ENCODE measurements around the gene RAB3C.
"Not testable (repeated sequence)": the region's sequence is repeated elsewhere in the genome, so short reads cannot be mapped to it uniquely, and the experiment has no call there.

The RAB3C gene

GRCh38 chr5:58582803-58583491 lies at the start of gene RAB3C:
Gene RAB3C (plus strand): TSS chr5:58583075. CDS start chr5:58583209, 134 bp downstream.
- Mint-ChIP-seq H3K36me3 (no peaks in the 10 kb centered on the region), H3K27ac (no peak within 1 kb of the TSS), H3K27me3 (peaks cover 25 to 28% of the 10 kb centered on the region in 2 donors), H3K4me3 (peak within 1 kb of the TSS; percentile 94 to 95), H3K4me1 (peaks cover 9 to 22% of the 10 kb centered on the region in 2 donors), H3K9me3 (no peaks in the 10 kb centered on the region)
- DNase-seq (peak; percentile 85), ATAC-seq (replicated peaks) (peak; percentile 99 to 100)

- peaks cover 28 to 55% of the 10 kb centered on the region in 2 donors for H3K4me1 Mint-ChIP-seq
- not testable (repeated sequence) for DNase-seq; ATAC-seq (replicated peaks); H3K27me3 Mint-ChIP-seq; H3K27ac Mint-ChIP-seq; H3K4me3 Mint-ChIP-seq
- H3K9me3 Mint-ChIP-seq, result peaks cover 5 to 12% of the 10 kb centered on the region in 2 donors
- peaks cover 13 to 17% of the 10 kb centered on the region in 2 donors for H3K36me3 Mint-ChIP-seq
These were observed 40.9 kb upstream of the RAB3C start for GRCh38 chr5:58541935-58542334.

- H3K27ac Mint-ChIP-seq, result peak overlapping the region; percentile 39
- peaks cover 28 to 55% of the 10 kb centered on the region in 2 donors for H3K4me1 Mint-ChIP-seq
- no peak for DNase-seq
- peaks cover 5 to 12% of the 10 kb centered on the region in 2 donors for H3K9me3 Mint-ChIP-seq
- H3K36me3 Mint-ChIP-seq, result peaks cover 13 to 17% of the 10 kb centered on the region in 2 donors
- H3K27me3 Mint-ChIP-seq, result no peaks in the 10 kb centered on the region
- ATAC-seq (replicated peaks), result peak in 1 of 2 donors; percentile 33
- H3K4me3 Mint-ChIP-seq, result no peak overlapping the region
These were observed 40.2 kb upstream of the RAB3C start for GRCh38 chr5:58542709-58543108.

- Mint-ChIP-seq H3K4me3 (peak overlapping the region in 1 of 2 donors; percentile 1), H3K27ac (no peak overlapping the region), H3K36me3 (peaks cover 10 to 15% of the 10 kb centered on the region in 2 donors), H3K9me3 (peaks cover 5 to 11% of the 10 kb centered on the region in 2 donors), H3K4me1 (peaks cover 24 to 46% of the 10 kb centered on the region in 2 donors), H3K27me3 (no peaks in the 10 kb centered on the region)
- no peak for DNase-seq
- no peak for ATAC-seq (replicated peaks)
These were observed 39.2 kb upstream of the RAB3C start for GRCh38 chr5:58543723-58544122.

- Mint-ChIP-seq H3K27me3 (no peaks in the 10 kb centered on the region), H3K4me3 (peak overlapping the region; percentile 1 to 12), H3K9me3 (peaks cover under 1 to 6% of the 10 kb centered on the region in 2 donors), H3K4me1 (peaks cover 19 to 42% of the 10 kb centered on the region in 2 donors), H3K27ac (no peak overlapping the region), H3K36me3 (peaks cover 6 to 11% of the 10 kb centered on the region in 2 donors)
- DNase-seq (no peak), ATAC-seq (replicated peaks) (peak; percentile 61 to 77)
These were observed 38.7 kb upstream of the RAB3C start for GRCh38 chr5:58544195-58544594.

GRCh38 chr5:58544926-58545325 lies 37.9 kb upstream of the RAB3C start:
- DNase-seq, result no peak
- Mint-ChIP-seq H3K9me3 (peaks cover 0 to 1% of the 10 kb centered on the region in 2 donors), H3K27ac (no peak overlapping the region), H3K36me3 (peaks cover 4 to 8% of the 10 kb centered on the region in 2 donors), H3K27me3 (no peaks in the 10 kb centered on the region), H3K4me1 (peaks cover 19 to 41% of the 10 kb centered on the region in 2 donors), H3K4me3 (no peak overlapping the region)
- no peak for ATAC-seq (replicated peaks)

GRCh38 chr5:58545912-58546311 lies 37.0 kb upstream of the RAB3C start:
- peak; percentile 96 to 100 for ATAC-seq (replicated peaks)
- Mint-ChIP-seq H3K4me3 (no peak overlapping the region), H3K27ac (no peak overlapping the region), H3K36me3 (peaks cover 4 to 5% of the 10 kb centered on the region in 2 donors), H3K9me3 (no peaks in the 10 kb centered on the region), H3K27me3 (no peaks in the 10 kb centered on the region), H3K4me1 (peaks cover 19 to 41% of the 10 kb centered on the region in 2 donors)
- peak; percentile 21 for DNase-seq

GRCh38 chr5:58548068-58548467 lies 34.8 kb upstream of the RAB3C start:
- Mint-ChIP-seq H3K36me3 (peaks cover 3 to 4% of the 10 kb centered on the region in 2 donors), H3K9me3 (no peaks in the 10 kb centered on the region), H3K27ac (no peak overlapping the region), H3K27me3 (no peaks in the 10 kb centered on the region), H3K4me1 (peaks cover 16 to 43% of the 10 kb centered on the region in 2 donors), H3K4me3 (no peak overlapping the region)
- no peak for DNase-seq
- no peak for ATAC-seq (replicated peaks)

GRCh38 chr5:58551492-58551891 lies 31.4 kb upstream of the RAB3C start:
- H3K27me3 Mint-ChIP-seq, result no peaks in the 10 kb centered on the region
- ATAC-seq (replicated peaks), result no peak
- H3K27ac Mint-ChIP-seq, result no peak overlapping the region

GRCh38 chr5:58557665-58558338 lies 25.1 kb upstream of the RAB3C start:
- H3K27ac Mint-ChIP-seq, H3K4me1 Mint-ChIP-seq: not testable (repeated sequence)

More at GRCh38 chr5:58551492-58551891, 31.4 kb upstream of the RAB3C start:
- Mint-ChIP-seq H3K4me1 (peaks cover 0 to 8% of the 10 kb centered on the region in 2 donors), H3K36me3 (no peaks in the 10 kb centered on the region), H3K4me3 (no peak overlapping the region), H3K9me3 (no peaks in the 10 kb centered on the region)
- DNase-seq, result no peak

GRCh38 chr5:58563016-58563700 lies 19.7 kb upstream of the RAB3C start:
- ATAC-seq (replicated peaks); H3K27me3 Mint-ChIP-seq; H3K36me3 Mint-ChIP-seq; H3K27ac Mint-ChIP-seq; DNase-seq; H3K9me3 Mint-ChIP-seq; H3K4me3 Mint-ChIP-seq: not testable (repeated sequence)
- H3K4me1 Mint-ChIP-seq, result peaks cover 5 to 10% of the 10 kb centered on the region in 2 donors

More at GRCh38 chr5:58557665-58558338, 25.1 kb upstream of the RAB3C start:
- H3K4me3 Mint-ChIP-seq; H3K27me3 Mint-ChIP-seq; DNase-seq; ATAC-seq (replicated peaks); H3K36me3 Mint-ChIP-seq; H3K9me3 Mint-ChIP-seq: not testable (repeated sequence)

GRCh38 chr5:58564043-58564832 lies 18.6 kb upstream of the RAB3C start:
- H3K27me3 Mint-ChIP-seq; H3K36me3 Mint-ChIP-seq; H3K9me3 Mint-ChIP-seq; H3K4me3 Mint-ChIP-seq; H3K27ac Mint-ChIP-seq; DNase-seq; ATAC-seq (replicated peaks): not testable (repeated sequence)
- H3K4me1 Mint-ChIP-seq, result peaks cover 5 to 10% of the 10 kb centered on the region in 2 donors

- ATAC-seq (replicated peaks) (no peak), DNase-seq (no peak)
- Mint-ChIP-seq H3K4me1 (peaks cover 5 to 10% of the 10 kb centered on the region in 2 donors), H3K36me3 (no peaks in the 10 kb centered on the region), H3K27me3 (no peaks in the 10 kb centered on the region), H3K9me3 (peaks cover 0 to 3% of the 10 kb centered on the region in 2 donors), H3K27ac (no peak overlapping the region), H3K4me3 (no peak overlapping the region)
These were observed 17.8 kb upstream of the RAB3C start for GRCh38 chr5:58565033-58565432.

Data from stimulated activated naive B cell treated with anti-CD40 and anti-IgM and Interleukin-4, amounts not matched to agents 10 μg/mL and 1 μg/mL and 100 μg/mL, for 72 hours (primary cell).